ENCODE results near the gene RNF223.

- no peak for TF ChIP-seq POLR2A (IDR thresholded peaks at IDR 0.05; ENCODE audit: low read length)
- no peak for TF ChIP-seq EP300 (IDR thresholded peaks at IDR 0.05)
- no peak for TF ChIP-seq CTCF (IDR thresholded peaks at IDR 0.05)
- TF ChIP-seq KDM1A (IDR thresholded peaks at IDR 0.05; ENCODE audit: low read depth), result no peak
These were observed 21.1 kb downstream of the RNF223 start for GRCh38 chr1:1053022-1053421.
